Natural killer cell (primary cell): ENCODE data around the gene FOXB2. TPM values are rescaled to one million over a fixed set of nuclear protein-coding genes. Genes with fewer than 3 reads are reported as not detected.

ENCODE experiments used
- ATAC-seq, 3 donors: fragments of 150-1000 bp in 2 of 3; fragments of 200-7000 bp in 1 of 3; cut with Tn5 transposase; 1 replicate in 1 of 3; 2 replicates in 2 of 3; pipeline ENCODE4 v1.10.0; 2021; ENCODE audit warnings: mild to moderate bottlenecking in 2 of 3, moderate library complexity in 2 of 3
- DNase-seq, 2 donors: peaks; one replicate each; pipeline versions ENCODE4 v3.0.0 to v3.0.0-alpha.2; 2013 to 2021; ENCODE audit warnings: mixed read lengths in 1 of 2
- H3K27ac ChIP-seq: one replicate; pipeline ENCODE4 v1.5.1; 2013; ENCODE audit warnings: mild to moderate bottlenecking, low read length
- H3K27me3 ChIP-seq: one replicate; pipeline ENCODE4 v1.6.1; 2013; ENCODE audit warnings: low read length; ENCODE audit not compliant: control insufficient read depth, insufficient read depth
- H3K36me3 ChIP-seq: one replicate; pipeline ENCODE4 v1.6.1; 2013; ENCODE audit warnings: low read length; ENCODE audit not compliant: control insufficient read depth, insufficient read depth
- H3K4me1 ChIP-seq: one replicate; pipeline ENCODE4 v1.6.1; 2013; ENCODE audit warnings: low read length; ENCODE audit not compliant: control insufficient read depth, insufficient read depth
- H3K4me3 ChIP-seq: one replicate; pipeline ENCODE4 v1.5.1; 2013; ENCODE audit warnings: low read length
- H3K9me3 ChIP-seq: one replicate; pipeline ENCODE4 v1.6.1; 2013; ENCODE audit warnings: low read length; ENCODE audit not compliant: control insufficient read depth, insufficient read depth
- H3K27ac Mint-ChIP-seq, 2 donors: one replicate each; pipeline ENCODE4 v1.8.0; 2022; ENCODE audit warnings: mild to moderate bottlenecking in 2 of 2, mixed read lengths in 2 of 2, moderate library complexity in 1 of 2
- H3K27me3 Mint-ChIP-seq, 2 donors: one replicate each; pipeline ENCODE4 v1.8.0; 2022; ENCODE audit warnings: low read depth in 2 of 2, mixed read lengths in 2 of 2
- H3K36me3 Mint-ChIP-seq: one replicate; pipeline ENCODE4 v1.8.0; 2022; ENCODE audit warnings: mixed read lengths
- H3K4me1 Mint-ChIP-seq, 2 donors: one replicate each; pipeline ENCODE4 v1.8.0; 2022; ENCODE audit warnings: mixed read lengths in 2 of 2
- H3K4me3 Mint-ChIP-seq: one replicate; pipeline ENCODE4 v1.8.0; 2022; ENCODE audit warnings: mild to moderate bottlenecking, moderate library complexity, mixed read lengths
- H3K9me3 Mint-ChIP-seq, 2 donors: one replicate each; pipeline ENCODE4 v1.8.0; 2022; ENCODE audit warnings: mixed read lengths in 2 of 2
- WGBS: methylation state at CpG from one replicate; pipeline ENCODE4 v1.1.7; 2013; ENCODE audit warnings: missing lambda C conversion rate; ENCODE audit not compliant: insufficient coverage; 5-methylcytosine and 5-hydroxymethylcytosine counted together
- intact Hi-C: fragments of 100-400 bp; cut with micrococcal nuclease; formaldehyde crosslinking; loops from one replicate; pipeline ENCODE4 v1.14.2; 2022
- total RNA-seq, 4 donors: library from RNA; stranded (reverse); fragments of 120-200 nt in 1 of 4; gene quantifications; one replicate each; pipeline versions ENCODE4 v1.2.3 to v1.2.4, GENCODE V29; 2013 to 2022
- TF ChIP-seq, protein P1 (sequence below): fragments of 200-600 bp; IDR thresholded peaks from one replicate; pipeline ENCODE4 v1.8.0; 2022; ENCODE audit warnings: antibody characterized with exemption

The FOXB2 gene
- total RNA-seq, 3 donors from 2014 or later (not counting 1 experiment from before 2014, with no cell fraction given), result not detected

DNA sequence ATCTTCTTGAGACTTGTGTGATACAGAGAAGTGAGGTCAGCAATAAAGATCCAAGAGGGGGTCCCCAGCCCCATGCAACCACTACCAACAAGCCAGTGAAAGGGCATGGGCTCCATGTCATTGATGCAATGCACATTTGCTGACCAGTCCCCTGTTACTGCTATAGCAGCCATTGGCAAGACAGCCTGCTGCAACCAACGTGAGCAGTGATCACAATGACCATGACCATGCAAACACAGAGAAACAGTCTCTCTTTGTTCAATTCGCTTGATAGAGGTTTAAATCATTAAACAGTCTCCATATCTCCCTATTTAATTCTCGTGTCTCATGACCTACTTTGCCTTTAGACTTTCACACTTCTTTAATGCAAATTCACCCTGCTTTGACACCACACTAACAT, 30.0 kb upstream of the FOXB2 start:
- Histone ChIP-seq H3K36me3 (no peaks in the 10 kb centered on the region), H3K27ac (no peak overlapping the region), H3K27me3 (no peaks in the 10 kb centered on the region), H3K9me3 (no peaks in the 10 kb centered on the region), H3K4me1 (no peaks in the 10 kb centered on the region), H3K4me3 (no peak overlapping the region)
- H3K4me1 Mint-ChIP-seq, result no peaks in the 10 kb centered on the region
- WGBS, result 70% methylated on average over 3 of the region's 3 CpGs
- intact Hi-C loops, result no loop called here
- ATAC-seq (no peak), DNase-seq (no peak)
- H3K36me3 Mint-ChIP-seq, result no peaks in the 10 kb centered on the region
- no peak overlapping the region for H3K27ac Mint-ChIP-seq
- peaks cover 0 to 10% of the 10 kb centered on the region in 2 donors for H3K27me3 Mint-ChIP-seq
- H3K9me3 Mint-ChIP-seq, result no peaks in the 10 kb centered on the region
- no peak overlapping the region for H3K4me3 Mint-ChIP-seq
- TF ChIP-seq, protein P1, sequence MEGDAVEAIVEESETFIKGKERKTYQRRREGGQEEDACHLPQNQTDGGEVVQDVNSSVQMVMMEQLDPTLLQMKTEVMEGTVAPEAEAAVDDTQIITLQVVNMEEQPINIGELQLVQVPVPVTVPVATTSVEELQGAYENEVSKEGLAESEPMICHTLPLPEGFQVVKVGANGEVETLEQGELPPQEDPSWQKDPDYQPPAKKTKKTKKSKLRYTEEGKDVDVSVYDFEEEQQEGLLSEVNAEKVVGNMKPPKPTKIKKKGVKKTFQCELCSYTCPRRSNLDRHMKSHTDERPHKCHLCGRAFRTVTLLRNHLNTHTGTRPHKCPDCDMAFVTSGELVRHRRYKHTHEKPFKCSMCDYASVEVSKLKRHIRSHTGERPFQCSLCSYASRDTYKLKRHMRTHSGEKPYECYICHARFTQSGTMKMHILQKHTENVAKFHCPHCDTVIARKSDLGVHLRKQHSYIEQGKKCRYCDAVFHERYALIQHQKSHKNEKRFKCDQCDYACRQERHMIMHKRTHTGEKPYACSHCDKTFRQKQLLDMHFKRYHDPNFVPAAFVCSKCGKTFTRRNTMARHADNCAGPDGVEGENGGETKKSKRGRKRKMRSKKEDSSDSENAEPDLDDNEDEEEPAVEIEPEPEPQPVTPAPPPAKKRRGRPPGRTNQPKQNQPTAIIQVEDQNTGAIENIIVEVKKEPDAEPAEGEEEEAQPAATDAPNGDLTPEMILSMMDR, result no peak

DNA sequence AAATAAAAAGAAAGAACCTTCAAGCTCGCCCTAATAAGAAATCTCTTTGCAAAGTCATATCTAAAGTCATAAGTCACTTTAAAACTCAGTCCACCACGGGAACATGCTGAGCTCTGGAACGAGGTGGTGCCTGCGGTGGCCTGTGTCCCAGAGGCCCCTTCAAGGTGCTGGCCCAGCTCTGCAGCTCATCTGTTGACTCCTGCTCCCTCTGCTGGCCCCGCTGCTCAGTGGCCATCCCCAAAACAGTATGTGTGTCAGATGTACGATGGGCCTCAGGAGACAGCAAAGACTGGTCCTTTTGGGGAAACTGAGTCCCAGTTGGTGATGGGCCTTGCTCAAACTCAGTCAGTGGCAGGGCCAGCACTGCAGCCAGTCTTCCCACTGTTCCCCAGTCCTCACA, 22.8 kb upstream of the FOXB2 start:
- Histone ChIP-seq H3K4me1 (no peaks in the 10 kb centered on the region), H3K4me3 (no peak overlapping the region), H3K9me3 (no peaks in the 10 kb centered on the region), H3K36me3 (no peaks in the 10 kb centered on the region), H3K27me3 (no peaks in the 10 kb centered on the region), H3K27ac (no peak overlapping the region)
- H3K27me3 Mint-ChIP-seq, result peaks cover 4 to 8% of the 10 kb centered on the region in 2 donors
- TF ChIP-seq, protein P1, result no peak
- no peak overlapping the region for H3K4me3 Mint-ChIP-seq
- no peaks in the 10 kb centered on the region for H3K36me3 Mint-ChIP-seq
- H3K4me1 Mint-ChIP-seq, result no peaks in the 10 kb centered on the region
- no peak for ATAC-seq
- DNase-seq, result peak in 1 of 2 donors; percentile 8
- 31% methylated on average over 6 of the region's 6 CpGs for WGBS
- H3K27ac Mint-ChIP-seq, result no peak overlapping the region
- H3K9me3 Mint-ChIP-seq, result no peaks in the 10 kb centered on the region
- intact Hi-C loops, result no loop called here

DNA sequence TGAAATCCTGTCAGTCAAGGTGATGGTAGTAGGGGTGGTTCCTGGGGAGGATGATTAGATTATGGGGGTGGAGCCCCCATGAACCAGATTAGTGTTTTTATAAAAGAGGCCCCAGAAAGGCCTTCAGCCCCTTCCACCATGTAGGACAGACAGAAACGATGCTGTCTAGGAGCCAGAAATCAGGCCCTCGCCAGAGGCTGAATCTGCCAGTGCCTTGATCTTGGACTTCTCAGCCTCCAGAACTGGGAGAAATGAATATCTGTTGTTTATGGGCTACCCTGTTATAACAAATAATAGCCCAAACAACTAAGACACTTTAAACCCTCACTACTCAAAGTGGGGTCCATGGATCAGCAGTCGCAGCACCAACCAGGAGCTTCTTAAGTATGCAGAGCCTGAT, 20.2 kb upstream of the FOXB2 start:
- peaks cover 0 to 16% of the 10 kb centered on the region in 2 donors for H3K27me3 Mint-ChIP-seq
- H3K4me1 Mint-ChIP-seq, result no peaks in the 10 kb centered on the region
- TF ChIP-seq, protein P1, result no peak
- H3K27ac Mint-ChIP-seq, result no peak overlapping the region
- Histone ChIP-seq H3K4me3 (no peak overlapping the region), H3K4me1 (no peaks in the 10 kb centered on the region), H3K27ac (no peak overlapping the region), H3K36me3 (no peaks in the 10 kb centered on the region), H3K27me3 (peaks cover 1% of the 10 kb centered on the region), H3K9me3 (no peaks in the 10 kb centered on the region)
- intact Hi-C loops, result no loop called here
- DNase-seq, result no peak
- no peaks in the 10 kb centered on the region for H3K36me3 Mint-ChIP-seq
- no peak for ATAC-seq
- H3K9me3 Mint-ChIP-seq, result no peaks in the 10 kb centered on the region
- WGBS, result 95% methylated on average over 3 of the region's 3 CpGs
- H3K4me3 Mint-ChIP-seq, result no peak overlapping the region

DNA sequence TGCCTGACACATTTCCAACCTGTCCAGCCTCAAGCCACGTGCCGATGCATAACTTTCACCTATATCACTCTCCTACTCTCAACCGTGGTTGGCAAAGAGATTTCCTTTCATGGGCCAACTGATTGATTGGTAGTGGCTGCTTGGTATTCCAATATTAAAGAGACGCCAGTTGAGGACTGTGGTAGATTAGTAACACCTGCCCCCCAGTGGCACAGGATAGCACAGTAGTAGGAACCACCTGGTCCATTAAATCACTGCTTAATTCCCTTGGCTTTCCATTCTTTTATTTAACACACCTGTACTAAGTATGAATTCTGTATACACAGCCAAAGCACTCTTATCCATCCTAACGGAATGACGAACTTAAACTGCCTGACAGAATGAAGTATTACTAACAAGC, 19.1 kb upstream of the FOXB2 start:
- Mint-ChIP-seq H3K36me3 (no peaks in the 10 kb centered on the region), H3K27ac (no peak overlapping the region), H3K27me3 (peaks cover 0 to 22% of the 10 kb centered on the region in 2 donors), H3K4me1 (no peaks in the 10 kb centered on the region), H3K4me3 (no peak overlapping the region), H3K9me3 (no peaks in the 10 kb centered on the region)
- ATAC-seq (no peak), DNase-seq (no peak)
- H3K4me1 ChIP-seq, result no peaks in the 10 kb centered on the region
- no peaks in the 10 kb centered on the region for H3K36me3 ChIP-seq
- 94% methylated on average over 3 of the region's 6 CpGs for WGBS
- TF ChIP-seq, protein P1, result no peak
- H3K9me3 ChIP-seq, result no peaks in the 10 kb centered on the region
- H3K27me3 ChIP-seq, result peaks cover 2% of the 10 kb centered on the region
- H3K4me3 ChIP-seq, result no peak overlapping the region
- intact Hi-C loops, result no loop called here
- no peak overlapping the region for H3K27ac ChIP-seq
